ENCODE measurements around the gene PRRT1. TPM values are rescaled to one million over a fixed set of nuclear protein-coding genes. Genes with fewer than 3 reads are reported as not detected.
"Not testable (repeated sequence)": the region's sequence is repeated elsewhere in the genome, so short reads cannot be mapped to it uniquely, and the experiment has no call there.

PRRT1 gene
- total RNA-seq, 1 experiment from 2014 or later: 1.9 TPM

GRCh38 chr6:32146287-32146686 is 5.5 kb downstream of the PRRT1 start:
- no peaks in the 10 kb centered on the region for H4K20me1 ChIP-seq (ENCODE audit: control insufficient read depth, insufficient read depth, insufficient read length)
- H3K27me3 ChIP-seq (ENCODE audit: insufficient read depth, low read length): no peaks in the 10 kb centered on the region; the same call in 1 of the 2 replicates
- H3K27me3 Mint-ChIP-seq (ENCODE audit: low read depth): peaks cover 2% of the 10 kb centered on the region; the same call in 1 of the 2 replicates
- H2AFZ ChIP-seq (ENCODE audit: low read length): no peak overlapping the region
- no peak overlapping the region for H3K56ac ChIP-seq (ENCODE audit: insufficient read length, low read depth, low read length)
- no peak overlapping the region for H3K4ac ChIP-seq (ENCODE audit: low read depth, low read length)
- H3T11ph ChIP-seq (ENCODE audit: low read length): no peak overlapping the region
- DNase-seq: no peak
- TF ChIP-seq CTCF (conservative IDR thresholded peaks at IDR 0.05): no peak
- no peak overlapping the region for H3K27ac ChIP-seq (ENCODE audit: insufficient read length, low read depth, low read length)
- no peaks in the 10 kb centered on the region for H3K79me2 ChIP-seq (ENCODE audit: insufficient read depth, low read length)
- no peaks in the 10 kb centered on the region; a peak in 1 of 5 replicates for H3K9me3 Mint-ChIP-seq
- peaks cover 23 to 44% of the 10 kb centered on the region in 2 experiments for H3K4me1 Mint-ChIP-seq
- H3K9ac ChIP-seq (ENCODE audit: extremely low read depth, insufficient read length, low read length): no peak overlapping the region
- H3K4me1 ChIP-seq (ENCODE audit: insufficient read depth, low read length): peaks cover 8% of the 10 kb centered on the region
- H2AK5ac ChIP-seq (ENCODE audit: insufficient read length, low read length): no peak overlapping the region
- H2BK15ac ChIP-seq (ENCODE audit: low read depth, low read length): no peak overlapping the region
- H3K4me2 ChIP-seq (ENCODE audit: insufficient read depth, insufficient read length, low read length): no peak overlapping the region
- H3K23me2 ChIP-seq (ENCODE audit: insufficient read length, low read depth, low read length, poor library complexity, severe bottlenecking): peaks cover 17% of the 10 kb centered on the region
- H3K9me3 ChIP-seq (ENCODE audit: control insufficient read depth, low read depth, low read length): no peaks in the 10 kb centered on the region
- no peak overlapping the region for H2BK5ac ChIP-seq (ENCODE audit: insufficient read length, low read length)
- no peak overlapping the region for H3K14ac ChIP-seq (ENCODE audit: insufficient read depth, low read length)
- 0 out of 5 replicates have a peak overlapping the region, but pooled peaks of 1 of the 2 experiments have one; percentile 7 for H3K4me3 Mint-ChIP-seq
- H3K18ac ChIP-seq (ENCODE audit: insufficient read length, low read depth, low read length): no peak overlapping the region
- no peak overlapping the region for H2BK120ac ChIP-seq (ENCODE audit: low read depth, low read length, poor library complexity, severe bottlenecking)
- no peaks in the 10 kb centered on the region for H3K79me1 ChIP-seq (ENCODE audit: insufficient read depth, low read depth, low read length, poor library complexity, severe bottlenecking)
- no peak overlapping the region for H2BK20ac ChIP-seq (ENCODE audit: low read depth, low read length, poor library complexity, severe bottlenecking)
- H3K23ac ChIP-seq (ENCODE audit: insufficient read length, low read depth, low read length): no peak overlapping the region
- H2BK12ac ChIP-seq (ENCODE audit: insufficient read length, low read depth, low read length): no peak overlapping the region
- no peak overlapping the region for H4K5ac ChIP-seq (ENCODE audit: insufficient read length, low read depth, low read length)
- no CpG with 5 or more reads among the region's 1 CpG for WGBS (ENCODE audit: extremely low coverage, insufficient read length, low lambda C conversion rate)
- no peak overlapping the region for H4K91ac ChIP-seq (ENCODE audit: insufficient read length, low read depth, low read length)
- peak overlapping the region in 2 of 3 experiments; percentile 32 to 45; a peak in 4 of 7 replicates for H3K27ac Mint-ChIP-seq
- no peak overlapping the region for H4K8ac ChIP-seq (replicated peaks; ENCODE audit: insufficient read length, low read depth, low read length)
- H3K36me3 Mint-ChIP-seq (ENCODE audit: insufficient read depth in 1 of 3, low read depth in 3 of 3): peaks cover 0 to 8% (median 3%) of the 10 kb centered on the region in 3 experiments; a peak in 2 of 7 replicates

- not testable (repeated sequence) for H2BK12ac ChIP-seq (ENCODE audit: insufficient read length, low read depth, low read length); H3T11ph ChIP-seq (ENCODE audit: low read length); H2BK20ac ChIP-seq (ENCODE audit: low read depth, low read length, poor library complexity, severe bottlenecking); H4K8ac ChIP-seq (replicated peaks; ENCODE audit: insufficient read length, low read depth, low read length); H3K79me2 ChIP-seq (ENCODE audit: insufficient read depth, low read length); H3K56ac ChIP-seq (ENCODE audit: insufficient read length, low read depth, low read length); H2AK5ac ChIP-seq (ENCODE audit: insufficient read length, low read length); H3K18ac ChIP-seq (ENCODE audit: insufficient read length, low read depth, low read length); H3K27me3 Mint-ChIP-seq (ENCODE audit: low read depth); H3K36me3 Mint-ChIP-seq (ENCODE audit: insufficient read depth in 1 of 3, low read depth in 3 of 3); H3K14ac ChIP-seq (ENCODE audit: insufficient read depth, low read length); H3K27ac Mint-ChIP-seq; H2BK15ac ChIP-seq (ENCODE audit: low read depth, low read length); H4K5ac ChIP-seq (ENCODE audit: insufficient read length, low read depth, low read length); H2AFZ ChIP-seq (ENCODE audit: low read length); H3K9ac ChIP-seq (ENCODE audit: extremely low read depth, insufficient read length, low read length); H3K79me1 ChIP-seq (ENCODE audit: insufficient read depth, low read depth, low read length, poor library complexity, severe bottlenecking); DNase-seq; H3K9me3 ChIP-seq (ENCODE audit: control insufficient read depth, low read depth, low read length); H3K23ac ChIP-seq (ENCODE audit: insufficient read length, low read depth, low read length); H3K4me3 Mint-ChIP-seq; H4K91ac ChIP-seq (ENCODE audit: insufficient read length, low read depth, low read length); H3K4me1 ChIP-seq (ENCODE audit: insufficient read depth, low read length); H3K4ac ChIP-seq (ENCODE audit: low read depth, low read length); H2BK120ac ChIP-seq (ENCODE audit: low read depth, low read length, poor library complexity, severe bottlenecking); H2BK5ac ChIP-seq (ENCODE audit: insufficient read length, low read length); H3K4me2 ChIP-seq (ENCODE audit: insufficient read depth, insufficient read length, low read length); H4K20me1 ChIP-seq (ENCODE audit: control insufficient read depth, insufficient read depth, insufficient read length); H3K27me3 ChIP-seq (ENCODE audit: insufficient read depth, low read length); H3K9me3 Mint-ChIP-seq; H3K27ac ChIP-seq (ENCODE audit: insufficient read length, low read depth, low read length)
- H3K4me1 Mint-ChIP-seq: peaks cover 13 to 30% of the 10 kb centered on the region in 2 experiments
- peaks cover 10% of the 10 kb centered on the region for H3K23me2 ChIP-seq (ENCODE audit: insufficient read length, low read depth, low read length, poor library complexity, severe bottlenecking)
- WGBS (ENCODE audit: extremely low coverage, insufficient read length, low lambda C conversion rate): no CpG with 5 or more reads among the region's 7 CpGs
Observed at GRCh38 chr6:32144238-32144637, 7.5 kb downstream of the PRRT1 start.

Data from H9 (cell line).